ENCODE measurements around the gene KRTCAP3.

The KRTCAP3 gene

GRCh38 chr2:27485496-27485895, 43.3 kb downstream of the KRTCAP3 start:
- H3K4me1 Mint-ChIP-seq = peaks cover 15% of the 10 kb centered on the region
- H3K27me3 Mint-ChIP-seq = no peaks in the 10 kb centered on the region
- no peak overlapping the region for H3K4me3 Mint-ChIP-seq
- peaks cover 6% of the 10 kb centered on the region for H3K36me3 Mint-ChIP-seq
- H3K9me3 Mint-ChIP-seq = no peaks in the 10 kb centered on the region
- no peak overlapping the region for H3K27ac Mint-ChIP-seq

GRCh38 chr2:27489118-27489497, 46.9 kb downstream of the KRTCAP3 start:
- Mint-ChIP-seq H3K27me3 (peaks cover 5% of the 10 kb centered on the region), H3K36me3 (peaks cover 2% of the 10 kb centered on the region), H3K27ac (peak overlapping the region; percentile 69), H3K4me3 (peak overlapping the region; percentile 70), H3K9me3 (no peaks in the 10 kb centered on the region), H3K4me1 (peaks cover 18% of the 10 kb centered on the region)

GRCh38 chr2:27489498-27490397, 47.6 kb downstream of the KRTCAP3 start, which contains the start of gene IFT172:
TSS of gene IFT172 (minus strand) at chr2:27489743. CDS start at chr2:27489653, 90 bp downstream.
- Mint-ChIP-seq H3K27ac (peak within 1 kb of the TSS; percentile 69), H3K27me3 (peaks cover 6% of the 10 kb centered on the region), H3K4me1 (peaks cover 18% of the 10 kb centered on the region), H3K4me3 (peak within 1 kb of the TSS; percentile 70), H3K9me3 (no peaks in the 10 kb centered on the region), H3K36me3 (peaks cover 2% of the 10 kb centered on the region)

GRCh38 chr2:27492557-27492956, 50.4 kb downstream of the KRTCAP3 start:
- Mint-ChIP-seq H3K36me3 (no peaks in the 10 kb centered on the region), H3K27ac (no peak overlapping the region), H3K27me3 (peaks cover 24% of the 10 kb centered on the region), H3K9me3 (no peaks in the 10 kb centered on the region), H3K4me3 (no peak overlapping the region), H3K4me1 (peaks cover 25% of the 10 kb centered on the region)

GRCh38 chr2:27493948-27494283, 51.7 kb downstream of the KRTCAP3 start:
- Mint-ChIP-seq H3K4me1 (peaks cover 25% of the 10 kb centered on the region), H3K27ac (no peak overlapping the region), H3K27me3 (peaks cover 28% of the 10 kb centered on the region), H3K4me3 (peak overlapping the region; percentile 34), H3K36me3 (no peaks in the 10 kb centered on the region), H3K9me3 (no peaks in the 10 kb centered on the region)
